Measurements from ENCODE around the gene ST6GALNAC4.

DNA sequence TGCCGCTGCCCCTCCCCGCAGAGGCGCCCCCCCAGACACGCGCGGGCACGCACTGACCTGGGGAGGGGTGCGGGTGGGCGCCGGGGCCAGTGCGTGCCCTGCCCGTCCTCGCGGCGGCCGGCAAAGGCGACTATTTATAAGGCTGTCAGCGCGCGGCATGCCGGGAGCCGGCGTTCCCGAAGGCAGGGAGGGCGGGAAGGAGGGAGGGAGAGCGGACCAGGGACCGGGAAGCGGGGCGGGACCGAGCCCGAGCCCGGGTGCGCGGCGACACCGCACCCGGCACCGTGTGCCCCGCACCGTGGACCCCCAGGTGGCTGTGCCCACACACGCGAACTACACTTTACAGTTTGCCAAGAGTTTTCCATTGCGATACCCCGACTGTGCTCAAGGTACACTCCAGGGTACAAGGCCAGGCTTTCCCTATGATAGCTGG is 39.3 kb downstream of the ST6GALNAC4 start, which contains the start of gene AK1:
- TF ChIP-seq, protein P1, sequence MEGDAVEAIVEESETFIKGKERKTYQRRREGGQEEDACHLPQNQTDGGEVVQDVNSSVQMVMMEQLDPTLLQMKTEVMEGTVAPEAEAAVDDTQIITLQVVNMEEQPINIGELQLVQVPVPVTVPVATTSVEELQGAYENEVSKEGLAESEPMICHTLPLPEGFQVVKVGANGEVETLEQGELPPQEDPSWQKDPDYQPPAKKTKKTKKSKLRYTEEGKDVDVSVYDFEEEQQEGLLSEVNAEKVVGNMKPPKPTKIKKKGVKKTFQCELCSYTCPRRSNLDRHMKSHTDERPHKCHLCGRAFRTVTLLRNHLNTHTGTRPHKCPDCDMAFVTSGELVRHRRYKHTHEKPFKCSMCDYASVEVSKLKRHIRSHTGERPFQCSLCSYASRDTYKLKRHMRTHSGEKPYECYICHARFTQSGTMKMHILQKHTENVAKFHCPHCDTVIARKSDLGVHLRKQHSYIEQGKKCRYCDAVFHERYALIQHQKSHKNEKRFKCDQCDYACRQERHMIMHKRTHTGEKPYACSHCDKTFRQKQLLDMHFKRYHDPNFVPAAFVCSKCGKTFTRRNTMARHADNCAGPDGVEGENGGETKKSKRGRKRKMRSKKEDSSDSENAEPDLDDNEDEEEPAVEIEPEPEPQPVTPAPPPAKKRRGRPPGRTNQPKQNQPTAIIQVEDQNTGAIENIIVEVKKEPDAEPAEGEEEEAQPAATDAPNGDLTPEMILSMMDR (IDR thresholded peaks at IDR 0.05; ENCODE audit: low read depth, low read length) = no peak
- no peak for TF ChIP-seq EZH2phosphoT487 (IDR thresholded peaks at IDR 0.05; ENCODE audit: low read depth)
